PFSK-1 (cell line): Measurements from ENCODE around the gene MYEOV.

Source experiments
- POLR2AphosphoS5 ChIP-seq: IDR thresholded peaks from 2 replicates; pipeline ENCODE4 v1.6.1; 2012; ENCODE audit warnings: low read depth, mild to moderate bottlenecking, control low read depth, low read length, moderate library complexity
- TAF1 ChIP-seq: IDR thresholded peaks from 2 replicates; pipeline ENCODE4 v1.6.1; 2012; ENCODE audit warnings: low read length, control low read depth, borderline replicate concordance; ENCODE audit not compliant: insufficient read depth
- TF ChIP-seq, protein P1 (sequence below), 2 experiments: IDR thresholded peaks; 2 replicates each; pipeline versions ENCODE4 v1.6.1 to v1.8.0; 2011 to 2012; ENCODE audit warnings: low read depth in 2 of 2, low read length in 2 of 2, control low read depth in 1 of 2, inconsistent platforms in 1 of 2, mild to moderate bottlenecking in 1 of 2, moderate library complexity in 1 of 2; ENCODE audit not compliant: insufficient read depth in 1 of 2

DNA sequence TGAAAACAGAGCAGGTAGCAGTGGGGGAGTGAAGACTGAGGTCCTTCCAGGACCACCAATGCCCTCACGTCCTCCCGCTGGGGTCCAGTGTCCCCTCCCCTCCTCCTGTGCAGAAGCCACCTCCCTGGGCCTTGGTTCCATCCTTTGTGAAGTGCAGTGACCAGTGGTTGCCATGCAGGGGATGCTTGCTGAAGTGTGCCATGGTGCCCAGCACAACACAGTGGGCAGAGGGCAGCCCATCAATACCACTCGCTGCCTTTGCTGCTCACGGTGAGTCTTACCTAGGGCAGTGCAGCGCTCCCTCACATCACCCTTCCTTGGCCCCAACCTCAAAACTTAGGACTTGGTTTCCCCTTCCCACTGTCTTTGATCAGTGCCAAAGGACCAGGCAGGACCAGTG, 12.9 kb downstream of the MYEOV start:
- no peak for TF ChIP-seq TAF1
- TF ChIP-seq POLR2AphosphoS5, result no peak
- TF ChIP-seq, protein P1, sequence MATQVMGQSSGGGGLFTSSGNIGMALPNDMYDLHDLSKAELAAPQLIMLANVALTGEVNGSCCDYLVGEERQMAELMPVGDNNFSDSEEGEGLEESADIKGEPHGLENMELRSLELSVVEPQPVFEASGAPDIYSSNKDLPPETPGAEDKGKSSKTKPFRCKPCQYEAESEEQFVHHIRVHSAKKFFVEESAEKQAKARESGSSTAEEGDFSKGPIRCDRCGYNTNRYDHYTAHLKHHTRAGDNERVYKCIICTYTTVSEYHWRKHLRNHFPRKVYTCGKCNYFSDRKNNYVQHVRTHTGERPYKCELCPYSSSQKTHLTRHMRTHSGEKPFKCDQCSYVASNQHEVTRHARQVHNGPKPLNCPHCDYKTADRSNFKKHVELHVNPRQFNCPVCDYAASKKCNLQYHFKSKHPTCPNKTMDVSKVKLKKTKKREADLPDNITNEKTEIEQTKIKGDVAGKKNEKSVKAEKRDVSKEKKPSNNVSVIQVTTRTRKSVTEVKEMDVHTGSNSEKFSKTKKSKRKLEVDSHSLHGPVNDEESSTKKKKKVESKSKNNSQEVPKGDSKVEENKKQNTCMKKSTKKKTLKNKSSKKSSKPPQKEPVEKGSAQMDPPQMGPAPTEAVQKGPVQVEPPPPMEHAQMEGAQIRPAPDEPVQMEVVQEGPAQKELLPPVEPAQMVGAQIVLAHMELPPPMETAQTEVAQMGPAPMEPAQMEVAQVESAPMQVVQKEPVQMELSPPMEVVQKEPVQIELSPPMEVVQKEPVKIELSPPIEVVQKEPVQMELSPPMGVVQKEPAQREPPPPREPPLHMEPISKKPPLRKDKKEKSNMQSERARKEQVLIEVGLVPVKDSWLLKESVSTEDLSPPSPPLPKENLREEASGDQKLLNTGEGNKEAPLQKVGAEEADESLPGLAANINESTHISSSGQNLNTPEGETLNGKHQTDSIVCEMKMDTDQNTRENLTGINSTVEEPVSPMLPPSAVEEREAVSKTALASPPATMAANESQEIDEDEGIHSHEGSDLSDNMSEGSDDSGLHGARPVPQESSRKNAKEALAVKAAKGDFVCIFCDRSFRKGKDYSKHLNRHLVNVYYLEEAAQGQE (IDR thresholded peaks at IDR 0.05; ENCODE audit: insufficient read depth in 1 of 2, low read depth in 2 of 2, low read length in 2 of 2), result no peak
